Astrocyte (in vitro differentiated cells and primary cell): ENCODE data around the gene PRCD. TPM values are rescaled to one million over a fixed set of nuclear protein-coding genes. Genes with fewer than 3 reads are reported as not detected.

Experiments used
- DNase-seq: peaks from one replicate; pipeline ENCODE4 v3.0.0-alpha.2; 2010; ENCODE audit warnings: low read depth
- FAIRE-seq: peaks from 2 replicates; lab custom pipeline; 2011; peaks lifted over from hg19 to GRCh38; lab: Jason Lieb, UNC
- H2AFZ ChIP-seq: 2 replicates; pipeline ENCODE4 v1.6.0; 2012; ENCODE audit warnings: low read depth, low read length, inconsistent platforms
- H3K27ac ChIP-seq: 2 replicates; pipeline ENCODE4 v1.5.1; 2011; ENCODE audit warnings: low read depth, low read length, inconsistent platforms
- H3K27me3 ChIP-seq: 2 replicates; pipeline ENCODE4 v1.6.0; 2011; ENCODE audit warnings: low read length, inconsistent platforms; ENCODE audit not compliant: insufficient read depth
- H3K36me3 ChIP-seq: 2 replicates; pipeline ENCODE4 v1.5.1; 2011; ENCODE audit warnings: low read length, inconsistent platforms; ENCODE audit not compliant: insufficient read depth
- H3K4me1 ChIP-seq: 2 replicates; pipeline ENCODE4 v1.5.1; 2011; ENCODE audit warnings: low read length, inconsistent platforms; ENCODE audit not compliant: insufficient read depth
- H3K4me2 ChIP-seq: 2 replicates; pipeline ENCODE4 v1.6.0; 2012; ENCODE audit warnings: low read length, inconsistent platforms
- H3K4me3 ChIP-seq: 2 replicates; pipeline ENCODE4 v1.5.1; 2011; ENCODE audit warnings: low read depth, mild to moderate bottlenecking, low read length, inconsistent platforms; ENCODE audit not compliant: insufficient read depth
- H3K79me2 ChIP-seq: 2 replicates; pipeline ENCODE4 v1.6.0; 2012; ENCODE audit warnings: mild to moderate bottlenecking, low read length, inconsistent platforms; ENCODE audit not compliant: insufficient read depth
- H3K9ac ChIP-seq: 2 replicates; pipeline ENCODE4 v1.6.0; 2012; ENCODE audit warnings: mild to moderate bottlenecking, low read length, inconsistent platforms
- H3K9me3 ChIP-seq: 2 replicates; pipeline ENCODE4 v1.5.1; 2012; ENCODE audit warnings: low read depth, mild to moderate bottlenecking, low read length, inconsistent platforms; ENCODE audit not compliant: insufficient read depth
- H4K20me1 ChIP-seq: 2 replicates; pipeline ENCODE4 v1.6.0; 2012; ENCODE audit warnings: low read length, inconsistent platforms; ENCODE audit not compliant: insufficient read depth
- H3K27ac Mint-ChIP-seq: one replicate; pipeline ENCODE4 v1.8.0; 2021; ENCODE audit warnings: mild to moderate bottlenecking, mixed read lengths; ENCODE audit not compliant: unreplicated experiment
- H3K27me3 Mint-ChIP-seq: one replicate; pipeline ENCODE4 v1.8.0; 2021; ENCODE audit warnings: low read depth, mixed read lengths; ENCODE audit not compliant: unreplicated experiment
- H3K36me3 Mint-ChIP-seq: one replicate; pipeline ENCODE4 v1.8.0; 2021; ENCODE audit warnings: low read depth, mixed read lengths; ENCODE audit not compliant: unreplicated experiment
- H3K4me1 Mint-ChIP-seq: one replicate; pipeline ENCODE4 v1.8.0; 2021; ENCODE audit warnings: low read depth, mixed read lengths; ENCODE audit not compliant: unreplicated experiment
- H3K4me3 Mint-ChIP-seq: one replicate; pipeline ENCODE4 v1.8.0; 2021; ENCODE audit warnings: mild to moderate bottlenecking, moderate library complexity, mixed read lengths; ENCODE audit not compliant: unreplicated experiment
- H3K9me3 Mint-ChIP-seq: one replicate; pipeline ENCODE4 v1.8.0; 2021; ENCODE audit warnings: mild to moderate bottlenecking, mixed read lengths; ENCODE audit not compliant: unreplicated experiment
- EZH2 ChIP-seq: IDR thresholded peaks from 2 replicates; pipeline ENCODE4 v1.6.1; 2012; ENCODE audit warnings: mild to moderate bottlenecking, low read length, inconsistent platforms; ENCODE audit not compliant: insufficient read depth
- total RNA-seq: library from RNA; stranded (reverse); gene quantifications from 2 replicates; pipeline ENCODE4 v1.2.1, GENCODE V29; 2021
- TF ChIP-seq, protein P1 (sequence below): IDR thresholded peaks from 2 replicates; pipeline ENCODE4 v1.5.1; 2011; ENCODE audit warnings: low read depth, mild to moderate bottlenecking, inconsistent platforms, low read length, moderate library complexity; ENCODE audit not compliant: insufficient read depth

The PRCD gene
- total RNA-seq, 1 donor from 2014 or later: 2.2 TPM

DNA sequence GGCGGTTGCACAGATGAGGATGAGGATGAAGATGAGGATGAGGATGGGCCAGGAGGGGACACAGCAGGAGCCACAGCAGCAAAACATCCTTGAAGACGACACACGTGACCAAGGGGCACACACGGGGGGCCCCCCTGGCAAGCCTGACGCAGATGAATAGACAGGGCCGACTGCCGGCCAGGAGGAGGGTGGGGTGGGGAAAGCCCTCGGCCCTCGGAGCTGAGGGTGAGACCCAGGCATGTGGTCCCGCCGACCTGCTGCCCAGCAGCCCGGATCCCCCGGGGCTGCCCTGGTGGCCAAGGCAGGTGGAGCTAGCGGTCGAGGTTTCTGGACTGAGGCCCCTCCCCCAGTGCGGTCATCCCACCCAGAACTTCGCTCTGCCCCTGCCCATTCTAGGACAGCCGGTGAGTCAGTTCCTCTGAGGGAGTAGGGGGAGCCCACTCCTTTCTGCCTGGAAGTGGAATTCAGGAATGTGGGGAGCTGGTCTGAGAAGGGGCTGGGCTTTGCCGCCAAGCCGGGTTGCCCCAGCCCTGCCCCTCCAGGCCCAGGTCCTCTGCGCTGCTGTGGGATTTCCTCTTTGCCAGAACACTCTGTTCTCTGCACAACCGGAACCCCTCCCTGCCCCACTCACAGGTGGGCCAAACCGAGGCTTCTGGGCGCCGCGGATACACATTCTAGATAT is 12.3 kb upstream of the PRCD start:
- Histone ChIP-seq H3K4me3 (peak overlapping the region; percentile 12), H3K27ac (no peak overlapping the region), H3K9ac (peak overlapping the region; percentile 18), H4K20me1 (no peaks in the 10 kb centered on the region), H3K36me3 (no peaks in the 10 kb centered on the region), H3K9me3 (no peaks in the 10 kb centered on the region), H3K79me2 (no peaks in the 10 kb centered on the region), H3K4me2 (peak overlapping the region; percentile 77), H2AFZ (peak overlapping the region; percentile 67), H3K27me3 (no peaks in the 10 kb centered on the region), H3K4me1 (peaks cover 50% of the 10 kb centered on the region)
- no peaks in the 10 kb centered on the region for H3K9me3 Mint-ChIP-seq
- TF ChIP-seq EZH2: no peak
- TF ChIP-seq, protein P1, sequence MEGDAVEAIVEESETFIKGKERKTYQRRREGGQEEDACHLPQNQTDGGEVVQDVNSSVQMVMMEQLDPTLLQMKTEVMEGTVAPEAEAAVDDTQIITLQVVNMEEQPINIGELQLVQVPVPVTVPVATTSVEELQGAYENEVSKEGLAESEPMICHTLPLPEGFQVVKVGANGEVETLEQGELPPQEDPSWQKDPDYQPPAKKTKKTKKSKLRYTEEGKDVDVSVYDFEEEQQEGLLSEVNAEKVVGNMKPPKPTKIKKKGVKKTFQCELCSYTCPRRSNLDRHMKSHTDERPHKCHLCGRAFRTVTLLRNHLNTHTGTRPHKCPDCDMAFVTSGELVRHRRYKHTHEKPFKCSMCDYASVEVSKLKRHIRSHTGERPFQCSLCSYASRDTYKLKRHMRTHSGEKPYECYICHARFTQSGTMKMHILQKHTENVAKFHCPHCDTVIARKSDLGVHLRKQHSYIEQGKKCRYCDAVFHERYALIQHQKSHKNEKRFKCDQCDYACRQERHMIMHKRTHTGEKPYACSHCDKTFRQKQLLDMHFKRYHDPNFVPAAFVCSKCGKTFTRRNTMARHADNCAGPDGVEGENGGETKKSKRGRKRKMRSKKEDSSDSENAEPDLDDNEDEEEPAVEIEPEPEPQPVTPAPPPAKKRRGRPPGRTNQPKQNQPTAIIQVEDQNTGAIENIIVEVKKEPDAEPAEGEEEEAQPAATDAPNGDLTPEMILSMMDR: no peak
- FAIRE-seq: no peak
- H3K27ac Mint-ChIP-seq: no peak overlapping the region
- H3K4me1 Mint-ChIP-seq: peaks cover 19% of the 10 kb centered on the region
- no peak overlapping the region for H3K4me3 Mint-ChIP-seq
- peaks cover 3% of the 10 kb centered on the region for H3K36me3 Mint-ChIP-seq
- DNase-seq: peak; percentile 83
- H3K27me3 Mint-ChIP-seq: peaks cover 2% of the 10 kb centered on the region

DNA sequence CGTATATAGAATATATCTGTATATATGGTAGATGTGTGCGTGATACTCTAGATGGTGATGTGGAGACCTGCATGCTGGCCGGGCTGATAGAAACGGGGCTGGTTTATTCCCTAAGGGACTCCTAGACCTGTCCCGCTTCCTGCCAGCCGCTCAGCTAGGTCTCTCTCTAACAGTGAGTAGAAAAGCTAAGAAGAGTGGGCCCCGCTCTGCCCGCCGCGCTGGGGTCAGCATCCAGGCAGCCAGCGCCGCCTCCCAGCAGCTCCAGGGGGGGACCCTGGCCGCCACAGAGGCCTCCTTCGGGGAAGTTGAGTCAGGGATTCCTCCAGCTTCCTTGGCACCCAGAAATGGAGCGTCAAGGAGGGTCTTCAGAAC is 11.7 kb upstream of the PRCD start:
- peaks cover 19% of the 10 kb centered on the region for H3K4me1 Mint-ChIP-seq
- H2AFZ ChIP-seq: no peak overlapping the region
- H3K36me3 ChIP-seq: no peaks in the 10 kb centered on the region
- no peaks in the 10 kb centered on the region for H3K79me2 ChIP-seq
- H3K27me3 Mint-ChIP-seq: peaks cover 2% of the 10 kb centered on the region
- no peak for TF ChIP-seq EZH2
- no peak overlapping the region for H3K4me3 Mint-ChIP-seq
- no peaks in the 10 kb centered on the region for H3K9me3 ChIP-seq
- FAIRE-seq (no peak), DNase-seq (no peak)
- H3K27ac ChIP-seq: peak overlapping the region; percentile 2
- H3K27ac Mint-ChIP-seq: no peak overlapping the region
- no peak overlapping the region for H3K4me3 ChIP-seq
- no peaks in the 10 kb centered on the region for H3K27me3 ChIP-seq
- no peaks in the 10 kb centered on the region for H4K20me1 ChIP-seq
- peaks cover 3% of the 10 kb centered on the region for H3K36me3 Mint-ChIP-seq
- no peak overlapping the region for H3K9ac ChIP-seq
- peaks cover 50% of the 10 kb centered on the region for H3K4me1 ChIP-seq
- H3K4me2 ChIP-seq: peak overlapping the region; percentile 77
- no peaks in the 10 kb centered on the region for H3K9me3 Mint-ChIP-seq

DNA sequence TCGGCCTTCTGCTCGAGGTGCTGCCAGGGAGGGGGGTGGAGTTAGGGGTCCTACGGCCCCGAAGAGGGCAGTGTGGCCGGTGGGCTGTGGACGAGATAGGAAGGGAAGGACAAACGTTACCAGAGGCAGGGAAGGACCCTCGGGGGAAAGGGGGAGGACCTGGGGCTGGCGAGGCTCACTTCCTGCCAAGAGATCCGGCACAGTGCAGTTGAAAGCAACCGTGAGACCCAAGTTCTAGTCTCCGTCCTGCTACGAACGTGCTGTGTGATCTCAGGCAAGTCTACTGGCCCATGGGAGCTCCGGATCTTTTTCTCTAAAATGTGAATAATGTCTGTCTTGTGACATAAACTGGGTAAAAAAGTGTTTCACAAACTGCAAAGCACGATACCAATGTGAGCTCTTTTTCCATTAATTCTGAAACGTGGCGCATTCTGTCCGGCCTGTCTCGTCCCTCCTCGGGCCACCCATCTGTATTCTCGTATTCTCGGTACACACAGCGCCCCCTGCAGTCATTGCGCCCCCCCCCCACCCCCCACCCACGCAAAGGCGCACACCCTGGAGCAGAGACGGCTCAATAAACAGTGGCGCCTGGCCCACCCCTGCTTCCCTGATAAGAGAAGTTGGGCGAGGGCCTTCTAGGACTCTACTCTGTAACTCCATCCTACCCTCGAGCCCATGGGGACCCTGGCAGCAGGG is 11.2 kb upstream of the PRCD start:
- peak overlapping the region; percentile 60 for H3K9ac ChIP-seq
- TF ChIP-seq, protein P1: no peak
- no peak for TF ChIP-seq EZH2
- Mint-ChIP-seq H3K36me3 (peaks cover 3% of the 10 kb centered on the region), H3K9me3 (no peaks in the 10 kb centered on the region), H3K4me1 (peaks cover 19% of the 10 kb centered on the region), H3K27ac (no peak overlapping the region), H3K27me3 (no peaks in the 10 kb centered on the region), H3K4me3 (no peak overlapping the region)
- no peak for DNase-seq
- peaks cover 50% of the 10 kb centered on the region for H3K4me1 ChIP-seq
- peak overlapping the region; percentile 70 for H2AFZ ChIP-seq
- no peaks in the 10 kb centered on the region for H3K27me3 ChIP-seq
- no peak overlapping the region for H3K4me3 ChIP-seq
- peak overlapping the region; percentile 66 for H3K27ac ChIP-seq
- no peaks in the 10 kb centered on the region for H3K36me3 ChIP-seq
- no peaks in the 10 kb centered on the region for H4K20me1 ChIP-seq
- no peak for FAIRE-seq
- no peaks in the 10 kb centered on the region for H3K9me3 ChIP-seq
- H3K79me2 ChIP-seq: no peaks in the 10 kb centered on the region
- H3K4me2 ChIP-seq: peak overlapping the region; percentile 77
